CD4-positive, alpha-beta T cell treated with Interleukin-6 at 100 ng/mL for 8 hours (primary cell): ENCODE measurements around the gene ZACN.
A peak's percentile ranks its signal among the peaks of the same experiment; 100 is the strongest.
"Not testable (repeated sequence)": the region's sequence is repeated elsewhere in the genome, so short reads cannot be mapped to it uniquely, and the experiment has no call there.

Experiments
- DNase-seq: peaks from one replicate; pipeline ENCODE4 v3.0.0-alpha.2; 2020; ENCODE audit warnings: mixed read lengths, low spot score

ZACN gene

DNA sequence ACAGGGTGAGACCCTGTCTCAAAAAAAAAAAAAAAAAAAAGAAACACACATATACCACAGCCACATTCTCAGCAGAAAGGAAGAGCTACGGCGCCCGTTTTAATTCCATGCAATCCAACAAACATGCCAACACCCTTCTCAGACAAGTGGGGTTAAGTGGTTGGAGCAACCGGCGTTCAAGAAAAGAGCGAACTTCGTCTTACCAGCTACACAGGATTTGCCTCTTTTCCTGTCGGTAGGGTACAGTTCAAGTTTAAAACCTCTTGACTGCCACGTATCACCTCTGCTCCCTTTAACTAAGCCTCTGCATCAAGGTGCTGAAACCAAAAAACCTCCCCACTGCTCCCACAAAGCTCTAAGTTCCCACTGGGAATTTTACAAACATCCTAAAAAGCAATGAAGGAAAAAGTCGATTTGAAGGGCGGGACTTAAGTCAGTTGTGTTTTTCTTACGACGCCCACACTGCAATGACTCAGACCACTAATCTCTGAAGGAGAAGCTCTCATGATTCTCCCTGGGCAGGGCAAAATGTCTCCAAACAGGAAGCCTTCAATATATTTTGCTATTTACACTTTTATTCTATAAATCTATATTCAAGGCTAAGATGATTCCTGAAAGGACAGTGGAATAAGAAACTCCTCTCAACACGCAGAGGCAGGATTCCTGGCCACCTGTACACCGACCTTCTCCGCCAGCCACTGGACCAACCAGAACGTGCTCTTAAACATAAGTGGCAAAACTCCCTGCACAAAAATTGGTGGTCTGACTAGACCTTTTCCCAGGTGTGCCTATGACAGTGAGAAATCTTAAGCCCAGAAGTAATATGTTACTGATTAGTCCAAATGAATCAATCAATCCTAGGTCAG, 25.5 kb upstream of the ZACN start:
- DNase-seq: no peak

DNA sequence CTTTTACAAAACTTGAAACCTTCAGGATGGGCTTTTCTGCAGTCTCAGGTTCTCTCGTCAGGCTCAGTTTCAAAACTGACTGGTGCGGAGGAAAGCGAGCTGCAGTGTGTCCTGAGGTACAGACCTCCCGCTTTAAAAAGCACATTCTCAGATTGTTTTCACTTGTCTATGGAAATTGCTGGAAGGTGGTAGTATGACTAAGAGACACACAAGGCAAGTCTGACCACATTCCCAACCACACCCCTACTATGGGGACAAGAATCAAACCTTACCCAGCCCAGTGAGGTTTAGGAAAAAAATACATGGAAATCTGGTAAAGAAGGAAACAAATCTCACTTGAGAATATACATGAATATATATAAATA, 24.9 kb upstream of the ZACN start:
- no peak for DNase-seq

GRCh38 chr17:76056882-76057281, 22.1 kb upstream of the ZACN start:
- DNase-seq: no peak

GRCh38 chr17:76058264-76058663, 20.7 kb upstream of the ZACN start:
- DNase-seq: not testable (repeated sequence)

GRCh38 chr17:76063875-76064546, 15.0 kb upstream of the ZACN start:
- peak; percentile 42 for DNase-seq

- no peak for DNase-seq
Observed at GRCh38 chr17:76065775-76066174, 13.2 kb upstream of the ZACN start.

GRCh38 chr17:76071531-76072147, 7.3 kb upstream of the ZACN start:
- DNase-seq: no peak

- peak; percentile 84 for DNase-seq
Observed at GRCh38 chr17:76072148-76072858, 6.7 kb upstream of the ZACN start, which contains the start of gene SRP68. TSS of gene SRP68 (minus strand) at chr17:76072517. CDS start at chr17:76072491, 26 bp downstream.

DNA sequence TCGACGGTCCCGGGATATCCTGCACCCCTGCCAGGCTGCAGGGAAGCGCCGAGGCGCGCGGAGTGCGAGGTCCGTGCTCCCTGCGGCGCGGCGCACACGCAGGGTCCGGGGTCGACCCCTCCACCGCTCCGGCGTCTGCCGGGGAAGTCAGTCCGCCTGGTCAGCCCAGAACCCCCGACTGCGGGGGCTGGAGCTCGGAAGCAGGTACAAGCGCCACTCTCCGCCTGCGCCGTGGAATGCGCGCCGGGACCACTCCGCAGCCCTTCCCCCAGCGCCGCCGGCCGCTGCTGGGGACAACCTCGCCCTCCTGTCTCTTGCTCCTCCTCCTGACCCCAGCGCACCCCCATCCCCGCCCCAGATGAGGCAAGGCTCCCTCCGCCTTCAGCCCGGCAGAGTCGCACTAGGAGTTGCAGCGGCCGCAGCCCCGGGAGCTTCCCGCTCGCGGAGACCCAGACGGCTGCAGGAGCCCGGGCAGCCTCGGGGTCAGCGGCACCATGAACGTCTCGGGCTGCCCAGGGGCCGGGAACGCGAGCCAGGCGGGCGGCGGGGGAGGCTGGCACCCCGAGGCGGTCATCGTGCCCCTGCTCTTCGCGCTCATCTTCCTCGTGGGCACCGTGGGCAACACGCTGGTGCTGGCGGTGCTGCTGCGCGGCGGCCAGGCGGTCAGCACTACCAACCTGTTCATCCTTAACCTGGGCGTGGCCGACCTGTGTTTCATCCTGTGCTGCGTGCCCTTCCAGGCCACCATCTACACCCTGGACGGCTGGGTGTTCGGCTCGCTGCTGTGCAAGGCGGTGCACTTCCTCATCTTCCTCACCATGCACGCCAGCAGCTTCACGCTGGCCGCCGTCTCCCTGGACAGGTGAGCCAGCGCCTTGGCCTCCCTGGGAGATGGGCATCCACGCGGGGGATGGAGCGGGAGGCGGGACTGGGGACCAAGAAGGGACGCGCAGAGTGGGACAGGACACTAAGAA, 4.3 kb upstream of the ZACN start, which contains the start of gene GALR2:
Gene GALR2 (plus strand): TSS at position 392 of the 974 bp plus-strand sequence. CDS start 103 bp downstream, at position 495.
- DNase-seq: no peak

- no peak for DNase-seq
Observed at GRCh38 chr17:76075364-76076145, 3.4 kb upstream of the ZACN start.

DNA sequence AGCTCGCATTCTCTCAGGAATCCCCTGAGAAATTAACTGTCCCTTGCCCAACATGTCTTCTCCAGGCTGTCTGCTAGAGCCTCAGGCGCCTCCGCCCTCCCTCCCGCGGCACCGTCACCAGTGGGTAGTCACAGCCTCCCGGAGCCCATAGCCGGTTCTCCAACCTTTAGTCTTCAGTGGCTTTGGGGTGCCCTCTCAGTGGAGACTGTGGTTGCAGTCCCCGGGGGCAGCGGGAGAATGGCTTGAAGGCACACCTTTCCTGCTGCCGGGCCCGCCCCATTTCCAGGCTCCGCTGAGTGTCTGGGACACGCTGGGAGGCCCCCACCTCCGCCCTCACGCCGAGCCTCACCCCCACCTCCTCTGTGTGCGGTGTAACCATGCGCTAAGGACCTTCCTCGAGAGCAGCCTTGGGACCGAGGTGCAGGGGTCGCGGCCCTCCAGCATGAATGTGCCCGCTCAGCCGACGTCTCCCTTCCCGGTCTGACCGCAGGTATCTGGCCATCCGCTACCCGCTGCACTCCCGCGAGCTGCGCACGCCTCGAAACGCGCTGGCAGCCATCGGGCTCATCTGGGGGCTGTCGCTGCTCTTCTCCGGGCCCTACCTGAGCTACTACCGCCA, 2.7 kb upstream of the ZACN start:
- DNase-seq: no peak

GRCh38 chr17:76076765-76077583, 2.0 kb upstream of the ZACN start:
- no peak for DNase-seq

GRCh38 chr17:76077584-76078110, 1.3 kb upstream of the ZACN start:
- DNase-seq: no peak

DNA sequence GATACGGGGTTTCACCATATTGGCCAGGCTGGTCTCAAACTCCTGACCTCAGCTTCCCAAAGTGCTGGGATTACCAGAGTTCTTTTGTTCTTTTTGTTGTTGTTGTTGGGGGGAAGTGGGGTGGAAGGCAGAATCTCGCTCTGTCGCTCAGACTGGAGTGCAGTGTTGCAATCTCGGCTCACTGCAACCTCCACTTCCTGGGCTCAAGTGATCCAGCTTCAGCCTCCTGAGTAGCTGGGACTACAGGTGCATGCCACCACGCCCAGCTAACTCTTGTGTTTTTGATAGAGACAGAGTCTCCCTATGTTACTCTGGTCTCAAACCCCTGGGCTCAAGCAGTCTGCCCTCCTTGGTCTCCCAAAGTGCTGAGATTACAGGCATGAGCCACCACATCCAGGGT, 612 bp upstream of the ZACN start:
- DNase-seq: not testable (repeated sequence)

- no peak for DNase-seq
Observed at GRCh38 chr17:76079535-76079955, 563 bp downstream of the ZACN start.

DNA sequence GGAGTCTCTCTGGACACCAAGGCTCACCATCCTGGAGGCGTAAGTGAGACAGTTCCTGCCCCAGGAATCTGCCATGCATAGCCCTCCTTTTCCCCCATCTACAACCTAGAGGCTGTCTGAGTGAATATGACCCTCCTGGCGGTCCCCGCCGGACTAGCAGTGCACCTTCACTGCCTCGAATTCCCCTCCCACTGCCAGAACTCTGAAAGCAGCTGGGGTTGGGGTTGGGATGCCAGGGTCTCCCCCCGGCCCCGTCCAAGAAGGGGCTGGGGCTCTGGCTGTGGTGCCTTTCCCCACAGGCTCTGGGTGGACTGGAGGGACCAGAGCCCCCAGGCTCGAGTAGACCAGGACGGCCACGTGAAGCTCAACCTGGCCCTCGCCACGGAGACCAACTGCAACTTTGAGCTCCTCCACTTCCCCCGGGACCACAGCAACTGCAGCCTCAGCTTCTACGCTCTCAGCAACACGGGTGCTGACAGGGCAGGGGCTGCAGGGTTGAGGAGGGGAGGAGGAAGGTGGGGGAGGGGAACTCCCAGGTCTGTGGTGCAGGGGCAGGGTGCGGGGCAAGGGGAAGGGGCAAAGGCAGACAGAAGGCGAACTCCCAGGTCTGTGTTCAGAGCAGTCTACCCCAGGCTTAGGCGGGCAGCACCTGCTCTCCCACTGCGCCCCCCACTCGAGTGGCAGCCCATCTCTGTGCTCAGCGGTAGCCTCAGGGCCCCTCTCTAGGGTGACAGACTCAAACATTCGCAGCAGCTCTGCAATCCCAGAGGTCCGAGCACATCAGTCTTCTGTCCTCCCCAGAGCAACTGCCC, 1.2 kb downstream of the ZACN start:
- no peak for DNase-seq

- no peak for DNase-seq
Observed at GRCh38 chr17:76080768-76081287, 1.8 kb downstream of the ZACN start.
